Stimulated activated CD4-positive, alpha-beta T cell treated with anti-CD3 and anti-CD28 coated beads, Interleukin-15, amount 100 ng/mL, for 24 hours (primary cell): Measurements from ENCODE around the gene DCK.
"Not testable (repeated sequence)": the region's sequence is repeated elsewhere in the genome, so short reads cannot be mapped to it uniquely, and the experiment has no call there.

Experiments used
- DNase-seq: peaks from one replicate; pipeline ENCODE4 v3.0.0-alpha.2; 2020

DCK gene

GRCh38 chr4:71004281-71004851 lies 10.9 kb downstream of the DCK start:
- DNase-seq, result peak; percentile 56

- not testable (repeated sequence) for DNase-seq
Measured at GRCh38 chr4:71005025-71005424, 11.6 kb downstream of the DCK start.

DNA sequence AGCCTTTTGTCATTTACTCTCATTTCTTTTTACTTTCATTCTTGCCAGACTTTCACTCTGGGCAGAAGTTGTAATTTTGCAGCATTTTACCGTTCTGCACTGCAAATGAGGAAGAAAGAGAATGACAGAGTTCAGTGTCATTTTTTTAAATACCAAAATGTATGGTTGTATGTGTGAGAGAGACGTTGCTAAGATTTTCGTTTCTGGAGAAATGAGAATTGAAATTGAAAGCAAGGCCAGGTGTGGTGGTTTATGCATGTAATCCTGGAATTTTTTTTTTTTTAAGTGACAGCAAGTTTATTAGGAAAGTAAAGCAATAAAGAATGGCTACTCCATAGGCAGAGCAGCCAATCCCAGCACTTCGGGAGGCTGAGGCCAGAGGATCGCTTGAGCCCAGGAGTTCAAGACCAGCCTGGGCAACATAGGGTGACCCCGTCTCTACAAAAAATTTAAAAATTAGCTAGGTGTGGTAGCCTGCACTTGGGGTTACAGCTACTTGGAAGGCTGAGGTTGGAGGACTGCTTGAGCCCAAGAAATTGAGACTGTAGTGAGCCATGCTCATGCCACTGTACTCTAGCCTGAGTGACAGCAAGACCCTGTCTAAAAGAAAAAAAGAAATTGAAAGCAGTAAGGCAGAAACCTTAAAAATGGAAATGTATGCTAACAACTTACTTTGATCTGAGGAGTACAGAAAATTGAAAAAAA lies 12.9 kb downstream of the DCK start:
- no peak for DNase-seq

DNA sequence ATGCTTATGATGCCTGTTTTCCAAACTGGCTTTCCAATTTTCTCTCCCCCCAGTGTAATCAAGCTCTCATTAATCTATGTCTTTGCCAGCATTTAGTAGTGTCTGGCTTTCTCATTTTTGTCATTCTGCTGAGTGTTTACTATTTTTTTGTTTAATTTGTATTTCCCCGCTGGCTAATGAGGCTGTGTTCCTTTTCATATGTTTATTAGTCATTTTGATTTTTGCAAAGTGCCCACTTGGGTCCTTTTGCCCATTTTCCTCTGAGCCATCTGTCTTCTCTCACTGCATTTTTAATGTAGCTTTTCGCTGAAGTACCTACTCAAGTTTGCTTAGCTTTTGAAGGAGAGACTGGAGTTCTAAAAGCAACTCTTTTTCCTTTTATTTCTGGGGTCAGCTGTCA lies 14.7 kb downstream of the DCK start:
- DNase-seq, result no peak

- DNase-seq, result no peak
Measured at GRCh38 chr4:71009086-71009485, 15.6 kb downstream of the DCK start.

GRCh38 chr4:71009890-71010588 lies 16.6 kb downstream of the DCK start:
- no peak for DNase-seq

DNA sequence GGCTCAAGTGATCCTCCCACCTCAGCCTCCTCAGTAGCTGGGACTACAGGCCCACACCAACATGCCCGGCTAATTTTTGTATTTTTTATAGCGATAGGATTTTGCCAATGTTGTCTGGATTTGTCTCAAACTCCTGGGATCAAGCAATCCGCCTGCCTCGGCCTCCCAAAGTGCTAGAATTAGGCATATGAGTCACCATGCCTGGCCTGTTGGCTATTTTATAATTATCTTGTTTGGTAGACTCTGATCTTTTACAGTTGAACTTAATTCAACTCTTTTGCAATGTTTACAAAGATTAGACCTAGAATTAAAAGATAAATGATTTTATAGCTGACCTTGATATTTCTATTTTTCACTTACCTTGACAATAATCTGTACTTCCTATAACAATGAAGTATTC lies 18.0 kb downstream of the DCK start:
- DNase-seq, result no peak

DNA sequence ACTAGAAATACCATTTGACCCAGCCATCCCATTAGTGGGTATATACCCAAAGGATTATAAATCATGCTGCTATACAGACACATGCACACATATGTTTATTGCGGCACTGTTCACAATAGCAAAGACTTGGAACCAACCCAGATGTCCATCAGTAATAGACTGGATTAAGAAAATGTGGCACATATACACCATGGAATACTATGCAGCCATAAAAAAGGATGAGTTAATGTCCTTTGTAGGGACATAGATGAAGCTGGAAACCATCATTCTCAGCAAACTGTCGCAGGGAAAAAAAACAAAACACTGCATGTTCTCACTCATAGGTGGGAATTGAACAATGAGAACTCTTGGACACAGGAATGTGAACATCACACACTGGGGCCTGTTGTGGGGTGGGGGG lies 23.9 kb downstream of the DCK start:
- DNase-seq, result not testable (repeated sequence)

DNA sequence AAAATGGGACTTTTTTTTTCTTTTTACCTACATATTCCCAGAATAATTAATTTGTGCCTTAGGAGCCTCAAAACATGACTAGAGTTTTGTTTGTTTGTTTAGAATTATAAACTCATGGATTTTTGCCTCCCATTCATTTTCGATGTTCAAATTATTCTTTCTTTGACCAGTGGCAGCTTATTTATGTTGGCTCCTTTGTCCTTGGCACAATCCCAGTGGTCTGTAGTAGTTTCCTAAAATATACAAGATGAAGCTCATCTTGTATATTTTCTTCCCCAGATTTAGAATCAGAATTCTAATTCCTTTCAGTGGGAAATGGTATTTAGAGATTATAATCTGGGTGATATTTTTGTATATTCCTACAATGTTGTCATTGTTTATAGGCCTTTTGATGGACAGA lies 27.2 kb downstream of the DCK start:
- DNase-seq, result no peak

- DNase-seq, result no peak
Measured at GRCh38 chr4:71025654-71026053, 32.2 kb downstream of the DCK start.

DNA sequence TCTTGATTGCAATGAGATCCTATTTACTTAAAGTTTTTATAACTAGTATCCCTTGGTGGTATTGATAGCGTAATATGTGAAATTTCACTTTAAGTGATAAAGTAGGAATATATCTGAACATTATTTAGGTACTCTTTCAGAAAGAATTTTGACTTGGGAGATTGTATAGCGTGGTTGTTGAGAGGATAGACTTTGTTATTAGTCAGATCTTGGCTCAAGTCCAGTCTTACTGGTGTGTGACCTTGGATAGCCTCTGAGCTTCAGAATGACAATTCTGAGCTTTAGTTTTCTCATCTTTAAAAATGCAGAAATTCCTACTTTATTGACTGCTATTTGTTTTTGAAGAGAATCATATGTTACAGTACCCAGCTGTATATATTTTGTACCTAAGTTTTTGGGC lies 32.6 kb downstream of the DCK start:
- no peak for DNase-seq

DNA sequence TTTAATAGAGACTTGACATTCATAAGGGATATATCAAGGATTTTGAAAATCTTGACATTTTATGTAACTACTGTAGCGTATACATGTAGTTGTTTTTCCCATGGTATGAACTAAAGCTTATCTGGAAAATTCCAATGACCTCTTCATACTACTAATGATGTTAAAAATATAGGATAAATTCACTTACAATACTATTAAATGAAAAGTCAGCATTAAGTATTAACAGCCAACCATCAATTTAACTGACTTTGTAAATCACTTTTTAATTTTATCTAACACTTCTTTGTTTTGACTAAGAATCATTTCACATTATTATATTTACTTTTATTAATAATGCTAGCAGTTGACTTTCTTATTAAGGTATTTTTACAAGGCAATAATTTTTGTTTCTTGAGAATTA lies 34.2 kb downstream of the DCK start:
- DNase-seq, result no peak

- DNase-seq, result no peak
Measured at GRCh38 chr4:71029504-71029903, 36.1 kb downstream of the DCK start.

- DNase-seq, result not testable (repeated sequence)
Measured at GRCh38 chr4:71032106-71032505, 38.7 kb downstream of the DCK start.

GRCh38 chr4:71045256-71045655 lies 51.8 kb downstream of the DCK start:
- no peak for DNase-seq

DNA sequence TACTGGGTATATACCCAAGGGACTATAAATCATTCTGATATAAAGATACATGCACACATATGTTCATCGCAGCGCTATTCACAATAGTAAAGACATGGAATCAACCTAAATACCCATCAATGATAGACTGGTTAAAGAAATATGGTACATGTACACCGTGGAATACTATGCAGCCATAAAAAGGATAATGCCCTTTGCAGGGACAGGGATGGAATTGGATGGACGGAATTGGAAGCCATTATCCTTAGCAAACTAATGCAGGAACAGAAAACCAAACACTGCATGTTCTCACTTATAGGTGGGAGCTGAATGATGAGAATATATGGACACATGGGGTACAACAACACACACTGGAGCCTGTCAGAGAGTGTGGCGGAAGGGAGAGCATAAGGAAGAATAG lies 55.9 kb downstream of the DCK start:
- no peak for DNase-seq

GRCh38 chr4:71050809-71051208 lies 57.4 kb downstream of the DCK start:
- no peak for DNase-seq

- no peak for DNase-seq
Measured at GRCh38 chr4:71052034-71052433, 58.6 kb downstream of the DCK start.

DNA sequence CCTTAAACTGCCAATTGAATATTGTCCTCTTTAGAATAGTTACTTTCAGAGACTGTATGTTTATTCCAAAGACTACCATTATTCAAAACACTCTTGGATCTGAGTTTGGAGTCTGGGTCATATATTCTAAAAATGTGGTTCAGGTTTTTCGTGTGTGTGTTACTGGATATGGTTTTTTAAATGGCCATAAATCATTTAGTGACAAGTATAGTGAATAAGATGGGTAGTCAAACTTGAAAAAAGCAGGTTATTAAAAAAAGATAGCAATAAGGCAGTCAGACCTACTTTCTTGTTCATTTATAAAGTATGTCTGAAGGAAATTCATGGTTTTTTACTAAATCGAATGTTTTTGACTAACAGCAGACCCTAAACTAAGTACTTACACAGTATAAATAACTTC lies 59.3 kb downstream of the DCK start:
- DNase-seq, result no peak

GRCh38 chr4:71053613-71054012 lies 60.2 kb downstream of the DCK start:
- DNase-seq, result not testable (repeated sequence)

DNA sequence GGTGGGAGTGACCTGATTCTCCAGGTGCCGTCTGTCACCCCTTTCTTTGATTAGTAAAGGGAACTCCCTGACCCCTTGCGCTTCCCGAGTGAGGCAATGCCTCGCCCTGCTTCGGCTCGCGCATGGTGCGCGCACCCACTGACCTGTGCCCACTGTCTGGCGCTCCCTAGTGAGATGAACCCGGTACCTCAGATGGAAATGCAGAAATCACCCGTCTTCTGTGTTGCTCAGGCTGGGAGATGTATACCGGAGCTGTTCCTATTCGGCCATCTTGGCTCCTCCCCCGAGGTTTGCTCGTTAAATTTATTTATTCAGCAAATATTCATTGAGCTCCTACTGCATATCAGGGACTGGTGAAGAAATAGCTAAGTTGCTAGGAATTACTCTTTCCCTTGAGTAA lies 66.1 kb downstream of the DCK start:
- DNase-seq, result not testable (repeated sequence)

- DNase-seq, result no peak
Measured at GRCh38 chr4:71062436-71062835, 69.0 kb downstream of the DCK start.

GRCh38 chr4:71063711-71064110 lies 70.3 kb downstream of the DCK start:
- DNase-seq, result no peak

DNA sequence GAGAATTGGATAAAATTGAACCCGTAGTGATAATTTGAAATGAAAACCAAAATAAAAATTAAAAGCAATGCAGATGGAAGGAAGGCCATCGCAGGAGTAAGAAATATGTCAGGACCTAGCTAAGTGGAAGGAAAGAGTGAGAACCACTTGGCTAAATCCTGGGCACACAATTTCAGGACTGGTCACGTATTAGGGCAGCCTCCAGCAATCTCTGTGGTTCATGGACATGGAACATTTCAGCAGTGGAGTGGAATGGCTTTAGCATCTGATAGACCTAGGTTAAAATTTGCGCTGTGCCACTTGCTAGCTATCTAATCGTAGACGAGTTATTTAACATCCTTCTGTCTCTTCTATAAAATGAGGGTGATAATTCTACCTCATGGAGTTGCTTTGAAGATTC lies 71.1 kb downstream of the DCK start:
- DNase-seq, result no peak
